Suppressor macrophage (primary cell): Measurements from ENCODE around the gene KCTD15.

Source experiments
- DNase-seq, 4 experiments: peaks; one replicate each; pipeline ENCODE4 v3.0.0-alpha.2; 2020 to 2022
- total RNA-seq, 17 experiments: gene quantifications; one replicate each; lab custom pipeline; 2026; ENCODE audit warnings: mixed read lengths in 6 of 17, inconsistent platforms in 3 of 17; lab: John Stamatoyannopoulos, UW

KCTD15 gene, protein sequence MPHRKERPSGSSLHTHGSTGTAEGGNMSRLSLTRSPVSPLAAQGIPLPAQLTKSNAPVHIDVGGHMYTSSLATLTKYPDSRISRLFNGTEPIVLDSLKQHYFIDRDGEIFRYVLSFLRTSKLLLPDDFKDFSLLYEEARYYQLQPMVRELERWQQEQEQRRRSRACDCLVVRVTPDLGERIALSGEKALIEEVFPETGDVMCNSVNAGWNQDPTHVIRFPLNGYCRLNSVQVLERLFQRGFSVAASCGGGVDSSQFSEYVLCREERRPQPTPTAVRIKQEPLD
- total RNA-seq = 0.90 to 13.0 (median 4.9) reads per million in 17 experiments

DNA sequence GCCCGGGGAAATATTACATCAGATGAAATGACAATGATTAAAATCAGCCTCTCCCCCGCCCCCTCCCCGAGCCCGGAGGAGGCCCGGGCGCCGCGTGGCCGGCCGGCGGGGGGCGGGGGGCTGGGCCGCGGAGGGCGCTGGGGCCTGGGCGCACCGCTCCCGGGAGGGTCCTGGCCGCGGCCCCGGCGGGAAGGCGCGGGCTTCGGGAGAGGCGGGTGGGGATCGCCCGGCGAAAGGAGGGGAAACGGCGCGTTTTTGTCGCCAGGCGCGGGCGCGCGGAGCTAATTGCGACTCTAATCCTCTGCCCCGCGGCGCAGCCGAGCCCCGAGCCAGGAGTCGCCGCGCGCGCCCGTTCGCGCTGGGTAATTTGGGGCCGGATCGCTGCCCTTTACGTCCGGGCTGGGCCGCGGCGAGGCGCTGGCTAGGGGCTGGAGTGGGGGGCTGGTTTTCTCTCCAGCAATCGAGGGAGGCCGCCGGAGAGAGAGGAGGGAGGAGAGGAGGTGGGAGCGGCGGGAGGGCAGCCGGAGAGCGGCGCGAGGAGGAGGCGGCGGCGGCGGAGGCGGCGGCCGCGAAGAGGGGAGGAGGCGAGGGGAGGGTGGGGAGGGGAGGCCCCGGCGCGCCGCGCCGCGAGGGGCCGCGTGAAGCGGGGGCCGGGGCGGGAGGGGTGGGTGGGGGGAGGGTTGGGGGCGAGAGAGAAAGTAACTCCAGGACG, at the start of gene KCTD15:
KCTD15 (plus strand) TSS at position 707 of the 712 bp plus-strand sequence. CDS start 3,585 bp downstream, outside the sequence.
- DNase-seq = peak; percentile 15 to 77 (median 58)

GRCh38 chr19:33747273-33747672, 49.4 kb upstream of the KCTD15 start:
- no peak for DNase-seq

GRCh38 chr19:33748231-33748630, 48.4 kb upstream of the KCTD15 start:
- DNase-seq = no peak

DNA sequence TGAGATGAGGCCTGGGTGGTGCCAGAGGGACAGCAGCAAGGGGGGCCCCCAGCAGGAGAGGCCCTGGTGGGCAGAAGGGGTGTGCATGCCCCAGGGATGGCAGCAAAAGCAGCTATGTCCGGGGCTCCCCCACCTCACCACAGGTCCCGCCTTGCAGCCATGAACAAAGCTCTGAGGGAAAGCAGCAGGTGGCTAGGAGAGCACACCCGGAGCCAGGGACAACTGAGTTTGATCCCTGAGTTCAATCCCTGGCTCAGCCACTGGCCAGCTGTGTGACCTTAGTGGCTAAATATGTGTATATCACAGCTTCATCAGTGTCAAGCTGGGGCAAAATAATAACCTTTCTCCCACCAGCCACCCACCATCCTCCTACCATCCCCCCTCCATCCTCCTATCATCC, 47.7 kb upstream of the KCTD15 start:
- DNase-seq = no peak

GRCh38 chr19:33749619-33750175, 47.0 kb upstream of the KCTD15 start:
- DNase-seq = no peak

DNA sequence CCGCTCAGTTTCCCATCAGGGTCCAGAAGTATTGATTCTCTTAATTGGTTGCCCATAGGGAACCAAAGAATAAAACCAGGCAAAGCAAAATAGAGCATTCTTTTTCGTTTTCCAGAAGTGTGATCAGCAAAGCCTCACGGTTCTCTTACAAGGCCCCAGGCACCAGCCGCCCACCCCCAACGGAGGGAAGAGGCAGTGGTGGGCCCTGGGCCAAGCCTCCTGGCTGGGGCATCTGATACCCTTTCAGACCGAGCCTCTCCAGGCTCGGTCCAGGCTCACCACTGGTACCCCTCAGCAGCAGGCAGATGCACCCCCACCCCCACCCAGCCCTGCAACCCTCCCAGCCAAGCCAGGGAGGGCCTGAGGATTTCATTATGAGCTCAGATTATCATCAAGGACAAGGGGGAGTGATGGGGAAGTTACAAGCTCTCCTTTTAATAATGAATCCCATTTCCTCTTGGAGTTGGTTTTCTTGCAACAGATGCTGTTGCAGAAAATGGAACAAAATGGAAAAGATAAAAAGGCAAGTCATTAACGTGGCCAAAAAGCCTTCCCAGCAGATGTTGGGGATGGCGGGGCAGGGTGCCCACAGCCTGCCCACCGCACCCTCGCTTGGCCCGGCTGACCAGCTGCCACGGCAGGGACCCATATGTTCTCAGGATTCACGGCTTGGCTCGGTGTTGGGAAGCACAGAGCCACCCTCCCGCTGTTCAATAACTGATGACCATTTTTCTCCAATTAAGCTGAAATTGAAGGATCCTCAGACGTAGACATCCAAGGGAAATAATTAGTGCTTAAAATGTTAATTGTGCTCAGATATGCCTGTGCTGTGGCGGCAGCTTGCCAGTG, 45.9 kb upstream of the KCTD15 start:
- no peak for DNase-seq

- DNase-seq = no peak
Measured at GRCh38 chr19:33751436-33751770, 45.3 kb upstream of the KCTD15 start.

- no peak for DNase-seq
Measured at GRCh38 chr19:33752018-33752800, 44.5 kb upstream of the KCTD15 start.

GRCh38 chr19:33752945-33753344, 43.7 kb upstream of the KCTD15 start:
- no peak for DNase-seq

GRCh38 chr19:33754361-33754760, 42.3 kb upstream of the KCTD15 start:
- no peak for DNase-seq

GRCh38 chr19:33755099-33756035, 41.3 kb upstream of the KCTD15 start:
- DNase-seq = no peak

DNA sequence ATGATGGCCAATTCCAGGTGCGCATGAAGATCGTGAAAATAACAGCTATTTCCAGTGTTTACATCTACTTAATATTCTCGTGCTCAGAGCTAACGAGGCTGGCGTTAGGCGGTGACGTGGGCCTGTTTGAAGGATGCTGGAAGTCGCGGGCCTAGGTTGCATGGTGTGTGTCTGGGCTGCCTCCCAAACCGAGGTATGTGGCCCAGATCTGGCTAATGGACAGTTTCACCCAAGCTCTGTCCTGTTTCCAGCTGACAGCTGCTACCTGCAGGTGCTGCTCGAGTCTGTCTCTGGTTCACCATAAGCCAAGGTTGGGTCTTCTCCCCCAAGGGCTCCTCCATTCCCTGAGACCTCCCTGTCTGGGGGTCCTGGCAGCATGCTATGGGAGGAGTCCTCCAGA, 40.5 kb upstream of the KCTD15 start:
- no peak for DNase-seq

DNA sequence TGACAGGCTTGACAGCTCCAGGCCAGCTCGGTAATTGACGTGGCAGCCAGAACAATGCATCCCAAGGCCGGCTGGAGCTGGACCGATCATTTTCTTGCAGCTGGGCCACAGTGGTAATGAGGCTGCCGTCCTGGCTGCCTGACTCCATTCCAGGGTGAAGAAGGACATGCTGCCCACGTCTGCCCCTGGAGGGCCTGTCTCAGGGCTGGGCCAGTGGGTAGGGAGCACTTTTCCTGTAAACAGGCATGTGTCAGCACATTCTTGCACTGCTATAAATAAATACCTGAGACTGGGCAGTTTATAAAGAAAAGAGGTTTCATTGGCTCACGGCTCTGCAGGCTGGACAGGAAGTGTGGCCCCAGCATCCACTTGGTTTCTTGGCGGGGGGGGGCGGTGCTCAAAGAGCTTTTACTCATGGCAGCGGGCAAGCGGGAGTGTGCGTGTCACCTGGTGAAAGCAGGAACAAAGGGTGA, 38.1 kb upstream of the KCTD15 start:
- no peak for DNase-seq

DNA sequence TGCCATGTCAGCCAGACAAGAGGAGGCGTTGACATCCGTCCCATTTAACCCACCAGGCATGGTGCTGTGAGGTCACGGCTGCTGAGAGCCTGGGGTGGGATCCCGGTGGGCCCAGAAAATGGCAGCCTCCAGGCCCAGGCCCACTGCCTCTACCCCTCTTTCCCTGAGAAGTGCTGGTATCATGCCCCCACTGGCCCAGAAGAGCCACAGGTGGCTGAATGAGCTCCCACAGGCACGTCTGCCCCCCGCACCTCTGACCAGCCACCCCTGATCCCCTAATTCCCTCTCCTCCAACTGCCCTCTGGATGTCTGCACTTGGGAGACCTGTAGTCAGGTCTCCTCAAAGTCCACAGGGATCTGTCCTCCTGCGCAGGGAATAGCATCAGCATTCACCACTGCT, 37.3 kb upstream of the KCTD15 start:
- no peak for DNase-seq

GRCh38 chr19:33763633-33764371, 32.9 kb upstream of the KCTD15 start:
- no peak for DNase-seq

- no peak for DNase-seq
Measured at GRCh38 chr19:33766623-33767022, 30.0 kb upstream of the KCTD15 start.

DNA sequence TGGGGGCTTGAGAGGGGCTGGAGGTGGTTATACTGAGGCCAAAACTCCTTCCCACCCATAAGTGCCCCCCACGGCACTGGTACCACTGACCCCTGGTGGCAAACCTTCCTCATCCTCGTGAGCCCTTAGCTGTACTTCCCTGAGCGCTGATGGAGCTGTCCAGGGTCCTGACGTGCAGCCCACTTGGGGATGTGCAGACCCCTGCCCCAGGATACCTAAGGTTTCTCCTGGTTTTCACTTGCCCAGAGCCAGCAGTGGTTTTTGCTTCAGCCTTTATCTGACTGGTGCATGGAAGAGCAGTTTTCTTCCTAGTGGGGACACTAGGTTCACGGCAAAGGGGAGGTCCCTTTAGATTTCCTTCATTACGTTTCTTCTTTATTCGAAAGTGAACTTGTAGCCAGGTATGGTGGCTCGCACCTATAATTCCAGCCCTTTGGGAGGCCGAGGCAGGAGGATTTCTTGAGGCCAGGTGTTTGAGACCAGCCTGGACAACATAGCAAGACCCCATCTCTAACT, 28.7 kb upstream of the KCTD15 start:
- DNase-seq = peak; percentile 12 to 45 (median 26)

DNA sequence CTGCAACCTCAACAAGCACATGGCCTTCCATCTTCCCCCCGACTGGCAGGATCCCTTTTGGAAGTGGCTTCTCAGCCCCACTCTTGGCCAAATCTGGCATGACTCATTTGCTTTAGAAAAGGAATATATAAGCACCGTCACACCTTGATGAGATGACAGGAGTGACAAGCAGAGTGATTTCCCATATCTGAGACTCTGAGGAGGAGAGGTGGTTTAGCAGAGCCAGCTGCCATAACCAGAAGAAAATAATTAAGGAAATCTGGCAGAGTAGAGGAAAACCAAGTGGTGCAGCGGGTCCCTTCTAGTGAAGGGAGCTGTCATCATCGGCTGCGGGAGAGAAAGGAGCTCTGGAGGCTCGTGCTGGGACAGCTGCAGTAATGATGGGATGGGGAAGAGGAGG, 27.5 kb upstream of the KCTD15 start:
- DNase-seq = no peak

- no peak for DNase-seq
Measured at GRCh38 chr19:33770107-33770506, 26.6 kb upstream of the KCTD15 start.
